ENCODE data around the gene RAB11FIP4.
A peak's percentile ranks its signal among the peaks of the same experiment; 100 is the strongest.

RAB11FIP4 gene

GRCh38 chr17:31481783-31482081 lies 90.3 kb downstream of the RAB11FIP4 start:
- DNase-seq (ENCODE audit: low read depth), result no peak
- no peak for TF ChIP-seq CTCF (conservative IDR thresholded peaks at IDR 0.05; ENCODE audit: low read length)

GRCh38 chr17:31484821-31485220 lies 93.3 kb downstream of the RAB11FIP4 start:
- no peak overlapping the region for H3K4me3 ChIP-seq (ENCODE audit: low read length)
- DNase-seq (ENCODE audit: low read depth), result no peak
- no peak for TF ChIP-seq CTCF (conservative IDR thresholded peaks at IDR 0.05; ENCODE audit: low read length)

More at GRCh38 chr17:31481783-31482081, 90.3 kb downstream of the RAB11FIP4 start:
- H3K4me3 ChIP-seq (ENCODE audit: low read length), result no peak overlapping the region

GRCh38 chr17:31486351-31487062 lies 95.0 kb downstream of the RAB11FIP4 start:
- DNase-seq (ENCODE audit: low read depth), result no peak
- H3K4me3 ChIP-seq (ENCODE audit: low read length), result no peak overlapping the region
- no peak for TF ChIP-seq CTCF (conservative IDR thresholded peaks at IDR 0.05; ENCODE audit: low read length)

- no peak for TF ChIP-seq CTCF (conservative IDR thresholded peaks at IDR 0.05; ENCODE audit: low read length)
- no peak for DNase-seq (ENCODE audit: low read depth)
- H3K4me3 ChIP-seq (ENCODE audit: low read length), result no peak overlapping the region
Measured at GRCh38 chr17:31487063-31487647, 95.7 kb downstream of the RAB11FIP4 start.

- TF ChIP-seq CTCF (conservative IDR thresholded peaks at IDR 0.05; ENCODE audit: low read length), result no peak
- peak; percentile 9 for DNase-seq (ENCODE audit: low read depth)
- H3K4me3 ChIP-seq (ENCODE audit: low read length), result no peak overlapping the region; the same call in 1 of the 2 replicates
Measured at GRCh38 chr17:31487648-31488263, 96.3 kb downstream of the RAB11FIP4 start.

- DNase-seq (ENCODE audit: low read depth), result no peak
- TF ChIP-seq CTCF (conservative IDR thresholded peaks at IDR 0.05; ENCODE audit: low read length), result no peak
- no peak overlapping the region for H3K4me3 ChIP-seq (ENCODE audit: low read length)
Measured at GRCh38 chr17:31488264-31488981, 96.9 kb downstream of the RAB11FIP4 start.
